SU-DHL-6 (cell line): Measurements from ENCODE around the gene GFER.

Experiments used
- EZH2phosphoT487 ChIP-seq: fragments of 200-600 bp; sonication (generic), shearing (Covaris generic); conservative IDR thresholded peaks from 2 replicates; pipeline ENCODE4 v1.6.1; 2018; ENCODE audit warnings: mild to moderate bottlenecking, antibody characterized with exemption, low read length, moderate library complexity, mixed read lengths
- TF ChIP-seq, protein P1 (sequence below): fragments of 200-600 bp; sonication (generic); IDR thresholded peaks from one replicate; pipeline ENCODE4 v1.5.1; 2017; ENCODE audit warnings: antibody characterized with exemption, mild to moderate bottlenecking, low read length, moderate library complexity; ENCODE audit not compliant: insufficient read depth, poor library complexity, severe bottlenecking

DNA sequence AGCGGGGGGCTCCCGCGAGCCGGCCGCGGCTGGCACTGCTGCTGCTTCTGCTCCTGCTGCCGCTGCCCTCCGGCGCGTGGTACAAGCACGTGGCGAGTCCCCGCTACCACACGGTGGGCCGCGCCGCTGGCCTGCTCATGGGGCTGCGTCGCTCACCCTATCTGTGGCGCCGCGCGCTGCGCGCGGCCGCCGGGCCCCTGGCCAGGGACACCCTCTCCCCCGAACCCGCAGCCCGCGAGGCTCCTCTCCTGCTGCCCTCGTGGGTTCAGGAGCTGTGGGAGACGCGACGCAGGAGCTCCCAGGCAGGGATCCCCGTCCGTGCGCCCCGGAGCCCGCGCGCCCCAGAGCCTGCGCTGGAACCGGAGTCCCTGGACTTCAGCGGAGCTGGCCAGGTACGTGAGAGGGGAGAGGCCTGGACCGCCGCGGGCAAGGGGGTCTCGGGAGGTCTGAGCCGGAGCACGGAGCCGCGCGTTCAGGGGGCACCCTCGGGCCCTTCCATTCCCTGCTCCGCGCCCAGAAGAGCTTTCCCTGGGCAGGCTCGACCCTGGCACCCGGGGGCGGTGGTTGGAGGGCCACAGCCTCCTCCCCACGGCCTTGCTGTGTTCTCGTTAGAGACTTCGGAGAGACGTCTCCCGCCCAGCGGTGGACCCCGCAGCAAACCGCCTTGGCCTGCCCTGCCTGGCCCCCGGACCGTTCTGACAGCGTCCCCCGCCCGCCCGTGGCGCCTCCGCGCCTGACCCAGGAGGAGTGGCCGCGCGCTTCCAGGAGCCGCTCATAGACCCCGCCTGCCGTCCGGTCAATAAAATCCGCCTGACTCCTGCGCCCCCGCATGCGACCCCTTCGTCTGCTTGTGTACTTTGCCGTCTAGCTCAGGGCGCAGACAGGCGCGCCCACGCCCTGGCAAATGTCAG is 36.2 kb downstream of the GFER start:
- TF ChIP-seq, protein P1, sequence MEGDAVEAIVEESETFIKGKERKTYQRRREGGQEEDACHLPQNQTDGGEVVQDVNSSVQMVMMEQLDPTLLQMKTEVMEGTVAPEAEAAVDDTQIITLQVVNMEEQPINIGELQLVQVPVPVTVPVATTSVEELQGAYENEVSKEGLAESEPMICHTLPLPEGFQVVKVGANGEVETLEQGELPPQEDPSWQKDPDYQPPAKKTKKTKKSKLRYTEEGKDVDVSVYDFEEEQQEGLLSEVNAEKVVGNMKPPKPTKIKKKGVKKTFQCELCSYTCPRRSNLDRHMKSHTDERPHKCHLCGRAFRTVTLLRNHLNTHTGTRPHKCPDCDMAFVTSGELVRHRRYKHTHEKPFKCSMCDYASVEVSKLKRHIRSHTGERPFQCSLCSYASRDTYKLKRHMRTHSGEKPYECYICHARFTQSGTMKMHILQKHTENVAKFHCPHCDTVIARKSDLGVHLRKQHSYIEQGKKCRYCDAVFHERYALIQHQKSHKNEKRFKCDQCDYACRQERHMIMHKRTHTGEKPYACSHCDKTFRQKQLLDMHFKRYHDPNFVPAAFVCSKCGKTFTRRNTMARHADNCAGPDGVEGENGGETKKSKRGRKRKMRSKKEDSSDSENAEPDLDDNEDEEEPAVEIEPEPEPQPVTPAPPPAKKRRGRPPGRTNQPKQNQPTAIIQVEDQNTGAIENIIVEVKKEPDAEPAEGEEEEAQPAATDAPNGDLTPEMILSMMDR, result no peak
- TF ChIP-seq EZH2phosphoT487, result no peak
